Eye (tissue), 1 donor: ENCODE data around the gene DAAM1.
A peak's percentile ranks its signal among the peaks of the same experiment; 100 is the strongest.

Experiments
- DNase-seq: peaks from one replicate; pipeline ENCODE4 v3.0.0-alpha.2; 2015

The DAAM1 gene

DNA sequence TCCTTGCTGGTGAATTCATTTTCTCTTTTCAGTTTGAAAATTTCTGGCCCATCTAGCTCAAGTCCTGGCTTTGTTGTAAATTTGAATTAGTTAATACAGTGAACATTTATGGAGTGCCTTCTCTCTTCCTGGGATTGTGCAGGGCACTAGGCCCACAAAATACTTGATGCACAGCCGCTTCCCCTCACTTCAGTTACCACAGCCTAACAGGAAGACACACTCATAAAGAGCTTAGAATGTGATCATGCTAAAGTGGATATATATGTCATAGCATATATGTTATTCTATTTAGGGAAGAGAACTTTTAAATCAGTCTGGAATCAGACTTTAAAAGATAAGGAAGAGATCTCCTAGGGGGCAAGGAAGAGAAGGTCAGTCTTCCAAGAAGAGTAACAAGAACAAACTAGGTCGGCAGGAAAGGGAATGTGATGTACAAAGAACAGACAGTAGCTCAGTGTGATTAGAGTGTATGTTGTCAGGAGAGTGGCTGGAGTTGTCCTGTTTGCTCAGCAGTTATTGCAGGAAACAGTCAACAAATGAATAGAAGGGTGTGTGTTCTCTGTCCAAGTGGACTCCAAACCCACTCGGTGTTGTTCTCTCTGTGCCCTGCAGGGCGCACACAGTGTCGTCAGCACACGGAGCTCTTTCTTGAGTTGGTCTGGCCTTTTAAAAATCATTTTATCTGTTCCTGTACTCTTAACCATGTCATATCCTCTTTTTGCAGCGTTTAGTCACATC lies 74.4 kb downstream of the DAAM1 start:
- no peak for DNase-seq

DNA sequence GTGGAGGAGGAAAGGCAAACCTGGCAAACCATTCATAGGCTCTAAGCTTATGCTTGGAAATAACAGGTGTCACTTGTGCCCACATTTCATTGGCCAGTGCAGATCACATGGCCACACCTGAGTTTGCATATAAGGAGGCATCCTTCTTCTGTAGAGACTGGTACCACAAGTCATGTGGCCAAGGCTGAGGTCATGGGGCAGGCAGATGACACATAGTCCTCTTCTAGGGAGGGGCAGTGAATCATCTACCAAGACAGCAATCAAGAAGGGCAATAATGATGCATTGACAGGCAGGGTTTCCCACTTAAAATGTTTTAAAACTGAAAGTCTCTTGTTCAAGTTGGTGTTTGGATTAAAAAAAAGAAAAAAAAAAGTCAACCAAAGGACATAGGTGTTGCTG lies 77.3 kb downstream of the DAAM1 start:
- no peak for DNase-seq

DNA sequence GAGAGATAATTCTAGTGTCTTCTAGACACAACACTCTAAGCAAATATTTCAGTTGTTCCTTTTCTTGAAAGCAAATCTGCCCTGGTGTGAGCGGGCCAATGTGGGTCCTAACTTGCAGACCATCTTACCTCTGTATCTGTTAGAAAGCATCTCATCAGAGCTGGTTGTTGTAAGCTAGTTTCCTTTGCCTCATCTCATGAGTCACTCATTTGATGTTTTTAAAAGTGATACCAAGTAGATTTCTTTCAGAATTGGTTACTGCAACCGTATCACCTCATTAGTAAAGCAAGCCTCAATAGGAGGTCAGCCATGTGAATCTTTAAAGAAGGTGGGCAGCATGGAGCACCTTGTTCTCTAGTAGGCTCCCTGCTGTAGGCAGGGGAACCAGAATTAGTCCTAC lies 78.6 kb downstream of the DAAM1 start:
- no peak for DNase-seq

DNA sequence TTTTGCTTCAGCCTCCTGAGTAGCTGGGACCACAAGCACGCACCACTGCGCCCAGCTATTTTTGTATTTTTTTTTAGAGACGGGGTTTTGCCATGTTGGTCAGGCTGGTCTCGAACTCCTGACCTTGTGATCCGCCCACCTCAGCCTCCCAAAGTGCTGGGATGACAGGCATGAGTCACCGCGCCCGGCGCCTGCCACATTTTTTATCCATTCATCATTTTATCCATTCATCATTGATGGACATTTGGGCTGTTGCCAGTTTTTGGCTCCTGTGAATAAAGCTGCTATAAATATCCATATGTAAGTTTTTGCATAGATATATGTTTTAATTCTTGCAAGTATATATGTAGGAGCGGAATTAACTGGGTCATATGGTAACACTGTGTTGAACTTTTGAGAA lies 79.5 kb downstream of the DAAM1 start:
- DNase-seq = no peak

DNA sequence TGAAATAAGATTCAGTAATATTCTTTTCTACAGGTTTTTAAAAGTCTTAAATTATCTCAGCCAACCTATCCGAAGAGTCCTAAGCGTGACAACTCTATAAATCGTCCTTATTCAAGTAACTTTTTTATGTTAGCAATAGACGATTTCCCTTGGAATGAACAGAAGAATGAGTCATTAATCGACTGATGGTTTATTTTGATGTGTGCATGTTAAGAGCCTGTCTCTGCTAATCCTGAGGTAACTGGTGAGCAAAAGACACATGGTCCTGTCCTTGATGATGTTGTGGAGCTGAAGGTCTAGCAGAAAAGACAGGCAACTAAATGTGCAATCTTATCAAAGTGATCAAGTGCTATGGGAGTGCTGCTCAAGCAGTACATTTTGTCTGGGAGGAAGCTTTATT lies 80.4 kb downstream of the DAAM1 start:
- DNase-seq = no peak

DNA sequence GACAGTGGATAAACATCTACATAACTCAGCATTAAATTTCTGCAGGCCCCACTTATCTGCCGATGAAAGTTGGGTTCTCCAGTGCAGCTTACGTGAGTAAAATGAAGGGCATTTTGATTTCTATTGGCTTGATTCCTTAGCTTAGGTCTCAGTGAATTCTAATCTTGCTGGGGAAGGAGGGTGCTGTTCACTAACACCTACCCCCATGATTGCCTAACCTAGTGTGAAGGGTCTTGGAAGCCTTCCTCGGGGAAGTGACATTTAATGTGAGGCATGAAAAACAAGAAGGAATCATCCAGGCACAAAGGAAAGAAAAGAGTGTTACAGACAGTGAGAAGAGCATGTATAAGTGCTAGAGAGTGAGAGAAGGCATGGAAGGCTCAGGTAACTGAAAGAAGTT lies 81.0 kb downstream of the DAAM1 start:
- no peak for DNase-seq

DNA sequence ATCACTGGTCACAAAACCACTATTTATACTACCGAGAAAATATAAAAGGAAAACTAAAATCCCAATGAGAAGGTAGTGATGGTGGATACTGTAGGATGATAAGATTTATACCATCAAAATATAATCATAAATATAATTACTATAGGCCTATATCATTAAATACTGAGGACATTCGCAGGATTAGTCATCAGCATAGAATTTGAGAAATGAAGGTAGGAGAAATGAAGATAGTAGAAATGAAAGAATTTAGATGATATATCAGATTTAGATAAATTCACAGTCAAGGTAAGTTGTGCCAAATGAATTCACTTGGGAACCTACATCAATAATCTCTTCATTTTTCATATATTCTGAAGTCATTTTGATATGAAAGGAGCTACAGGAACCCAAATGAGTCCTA lies 82.8 kb downstream of the DAAM1 start:
- DNase-seq = no peak

DNA sequence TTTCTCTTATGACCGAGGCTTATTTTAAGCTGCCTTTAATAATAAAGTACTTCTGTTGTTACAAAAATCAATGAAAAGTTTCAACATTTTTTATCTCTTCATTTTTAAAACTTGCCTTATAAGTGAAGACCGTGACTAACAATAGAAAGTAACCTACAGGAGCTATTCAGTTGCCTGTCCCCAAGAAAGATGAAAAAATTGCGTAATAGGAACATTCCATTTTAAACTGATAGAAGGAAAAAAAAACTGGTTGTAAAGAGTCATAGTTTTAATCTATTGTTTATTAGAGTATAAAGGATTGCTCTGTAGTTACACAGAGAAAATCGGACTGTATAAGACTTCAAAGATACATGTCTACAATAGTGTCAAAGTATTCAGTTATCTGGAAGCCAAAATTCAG lies 83.3 kb downstream of the DAAM1 start:
- DNase-seq = no peak

DNA sequence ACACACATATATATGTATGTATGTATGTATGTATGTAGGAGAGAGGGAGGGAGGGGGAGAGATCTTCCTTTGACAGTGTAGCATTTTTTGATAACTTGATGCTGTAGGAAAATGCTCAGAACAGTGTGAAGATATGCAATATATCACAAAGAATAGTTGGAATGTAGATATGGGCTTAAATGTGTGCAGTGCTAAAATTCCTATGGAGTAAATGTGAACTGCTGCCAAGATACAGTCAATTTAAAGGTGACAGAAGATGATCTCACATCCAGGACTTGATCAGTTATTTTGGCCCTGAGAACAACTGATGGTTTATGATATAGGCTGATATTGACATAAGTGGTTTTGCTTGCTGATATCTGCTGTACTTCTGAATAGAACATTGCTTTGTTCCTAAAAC lies 84.2 kb downstream of the DAAM1 start:
- DNase-seq = no peak

DNA sequence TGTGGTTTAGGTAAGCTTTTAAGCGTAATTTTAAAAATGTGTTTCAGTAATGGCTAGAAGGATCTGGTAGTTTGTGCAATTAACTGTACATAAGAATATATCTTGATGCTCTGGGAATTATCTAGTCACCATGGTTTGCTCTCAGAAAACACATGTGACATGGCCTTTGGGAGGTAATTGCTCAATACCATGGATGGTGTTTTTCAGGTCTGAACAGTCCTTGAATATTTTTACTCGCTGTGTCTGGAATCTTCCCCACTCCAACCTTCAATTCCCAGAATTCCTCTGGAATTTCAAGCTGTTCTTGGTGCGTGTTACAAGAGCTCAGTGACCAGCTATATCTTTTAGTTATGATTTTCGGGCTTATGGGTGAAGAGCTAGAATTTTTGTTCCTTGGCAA lies 85.3 kb downstream of the DAAM1 start:
- DNase-seq = no peak

DNA sequence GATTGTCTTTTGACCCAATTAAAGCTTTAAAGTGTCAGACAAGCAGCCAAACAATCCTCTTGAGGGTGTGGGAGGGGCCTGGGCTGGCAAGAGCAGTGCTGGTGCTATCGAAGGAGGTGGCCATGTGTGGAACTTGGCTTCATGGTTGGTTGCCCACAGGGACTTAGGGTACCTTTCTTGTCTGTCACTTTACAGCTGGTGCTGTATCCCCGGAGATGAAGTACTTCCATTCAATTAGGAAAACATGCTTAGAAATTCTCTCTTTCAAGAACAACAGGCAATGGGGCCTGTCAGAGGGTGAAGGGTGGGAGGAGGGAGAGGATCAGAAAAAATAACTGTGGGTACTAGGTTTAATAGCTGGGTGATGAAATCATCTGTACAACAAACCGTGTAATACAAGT lies 86.5 kb downstream of the DAAM1 start:
- DNase-seq = peak; percentile 75

DNA sequence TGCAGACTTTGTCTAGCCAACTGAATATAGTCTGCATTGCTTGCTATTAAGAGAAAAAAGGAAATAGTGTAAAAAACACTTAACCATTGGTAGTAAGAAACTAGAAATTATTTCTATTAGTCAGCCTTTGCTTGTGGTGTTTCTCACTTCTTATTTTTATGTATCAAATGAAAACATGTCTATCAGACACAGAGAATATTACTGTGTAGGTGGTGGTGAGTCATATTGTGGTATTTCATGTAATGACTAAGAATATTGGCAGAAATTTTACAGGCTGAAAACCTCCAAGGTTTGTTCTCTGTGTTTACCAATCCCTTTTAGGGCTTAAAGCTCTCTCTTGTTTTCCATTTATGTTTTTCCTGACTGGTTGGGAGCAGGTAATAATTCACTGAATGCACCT lies 87.2 kb downstream of the DAAM1 start:
- no peak for DNase-seq

DNA sequence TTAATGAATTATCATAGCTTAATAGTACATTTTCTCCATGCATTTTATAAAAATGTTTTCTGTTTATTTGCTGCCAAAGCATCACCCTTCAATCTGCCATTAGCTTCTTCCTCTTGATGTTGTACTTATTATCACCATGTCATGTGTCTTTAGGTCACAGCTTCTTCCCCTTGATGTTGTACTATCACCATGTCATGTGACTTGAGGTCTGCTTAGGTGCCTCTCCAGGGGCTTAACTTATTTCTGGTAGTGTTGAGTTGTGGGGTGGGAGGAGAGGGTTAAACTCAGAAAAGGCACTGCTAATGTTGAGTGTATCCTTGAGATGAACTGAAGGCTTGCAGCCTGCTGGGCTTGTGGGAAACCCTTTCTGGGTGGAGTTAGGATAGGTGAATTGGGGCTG lies 87.8 kb downstream of the DAAM1 start:
- DNase-seq = no peak

DNA sequence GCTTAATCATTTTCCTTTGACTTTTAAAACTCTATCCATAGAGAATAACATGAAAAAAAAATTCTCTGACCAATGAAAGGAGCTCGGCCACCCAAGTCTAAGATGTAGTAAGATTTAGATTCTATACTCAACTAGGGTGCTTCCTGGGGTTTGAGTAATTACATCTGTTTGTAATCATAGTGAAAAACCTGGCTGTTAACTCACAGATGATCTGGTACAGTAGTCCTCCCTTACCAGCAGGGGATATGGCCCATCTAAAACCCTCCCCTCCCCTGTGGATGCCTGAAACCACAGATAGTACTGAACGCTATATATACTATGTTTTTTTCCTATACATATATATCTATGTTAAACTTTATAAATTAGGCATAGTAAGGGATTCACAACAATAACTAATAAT lies 89.2 kb downstream of the DAAM1 start:
- DNase-seq = no peak

DNA sequence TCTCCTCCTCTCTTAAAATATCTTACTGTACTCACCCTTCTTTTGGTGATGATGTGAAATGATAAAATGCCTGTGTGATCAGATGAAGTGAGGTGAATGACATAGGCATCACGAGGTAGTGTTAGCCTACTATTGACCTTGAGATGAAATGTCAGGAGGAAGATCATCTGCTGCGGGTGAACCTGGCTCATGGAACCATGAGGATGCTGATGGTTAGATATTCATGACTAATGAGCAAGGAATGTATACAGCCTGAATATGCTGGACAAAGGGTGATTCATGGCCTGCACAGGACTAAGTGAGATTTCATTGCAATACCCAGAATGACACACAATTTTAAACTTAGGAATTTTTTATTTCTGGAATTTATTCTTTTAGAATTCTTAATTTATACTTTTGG lies 89.6 kb downstream of the DAAM1 start:
- peak; percentile 29 for DNase-seq

DNA sequence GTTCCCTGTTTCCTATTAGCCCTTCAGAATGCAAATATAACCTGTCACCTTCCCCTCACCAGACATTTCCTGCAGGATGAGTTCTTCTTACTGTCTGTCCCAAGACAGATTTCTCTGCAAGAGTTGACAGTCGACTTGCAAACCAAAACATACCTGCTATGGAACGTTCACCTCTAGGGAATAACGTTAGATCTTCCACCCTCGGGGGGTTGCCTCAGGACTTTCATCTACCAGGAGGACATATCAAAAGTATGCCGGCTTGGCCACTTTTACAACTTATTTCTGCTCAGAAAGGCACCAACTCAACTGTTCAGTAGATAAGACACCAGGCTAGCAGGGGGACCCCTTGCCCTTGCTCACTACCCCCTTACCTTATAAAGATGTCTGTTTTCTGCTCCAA lies 92.5 kb downstream of the DAAM1 start:
- no peak for DNase-seq

DNA sequence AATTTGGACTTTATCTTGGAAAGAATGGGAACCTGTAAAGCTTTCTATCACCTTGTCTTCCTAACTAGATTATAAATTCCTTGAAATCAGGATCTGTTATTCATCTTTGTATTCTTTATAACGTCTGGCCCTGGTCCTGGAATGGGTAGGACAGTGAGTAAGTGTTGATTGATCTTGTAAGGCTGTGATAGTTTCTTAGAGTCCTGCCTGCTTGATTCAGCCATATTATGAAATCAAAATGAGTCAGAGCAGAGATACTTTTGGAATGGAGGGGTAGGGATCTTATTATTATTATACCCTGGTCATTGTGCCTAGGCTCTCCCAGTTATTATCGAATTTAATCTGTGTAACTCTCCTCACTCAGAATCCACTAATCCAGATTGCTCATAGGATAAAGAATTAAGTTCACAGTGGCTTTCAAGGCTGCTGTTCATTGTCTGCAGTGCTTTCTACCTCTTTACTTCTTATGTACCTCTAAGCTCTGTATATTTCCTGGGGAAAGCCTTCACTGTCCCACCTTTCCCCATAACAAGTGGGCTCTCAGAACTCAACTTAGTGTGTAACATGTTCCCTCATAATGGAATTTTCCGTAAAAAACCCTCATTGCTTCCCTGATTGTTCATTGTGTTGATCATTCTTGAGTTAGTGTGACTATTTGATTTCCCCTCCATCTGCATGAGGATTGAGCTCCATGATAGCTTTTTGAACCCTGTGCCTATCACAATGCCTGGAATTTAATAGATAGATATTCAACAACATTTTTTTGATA lies 93.3 kb downstream of the DAAM1 start:
- no peak for DNase-seq

DNA sequence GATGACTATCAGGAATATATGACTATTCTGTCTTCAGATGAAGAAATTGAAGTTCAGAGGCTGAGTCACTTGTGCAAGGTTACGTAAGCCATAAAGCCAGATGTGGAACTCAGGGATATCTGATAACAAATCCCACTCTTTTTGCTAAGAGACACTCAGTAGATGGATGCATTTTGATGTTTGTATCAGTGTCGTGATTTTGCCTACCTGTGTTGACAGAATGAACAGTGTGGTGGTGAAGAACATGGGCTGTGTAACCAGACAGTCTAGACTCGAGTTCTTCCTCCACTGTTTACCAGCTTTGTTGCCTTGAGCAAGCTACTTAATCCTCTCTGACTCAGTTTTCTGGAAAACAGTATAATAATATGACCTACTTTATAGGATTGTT lies 93.9 kb downstream of the DAAM1 start:
- DNase-seq = no peak

DNA sequence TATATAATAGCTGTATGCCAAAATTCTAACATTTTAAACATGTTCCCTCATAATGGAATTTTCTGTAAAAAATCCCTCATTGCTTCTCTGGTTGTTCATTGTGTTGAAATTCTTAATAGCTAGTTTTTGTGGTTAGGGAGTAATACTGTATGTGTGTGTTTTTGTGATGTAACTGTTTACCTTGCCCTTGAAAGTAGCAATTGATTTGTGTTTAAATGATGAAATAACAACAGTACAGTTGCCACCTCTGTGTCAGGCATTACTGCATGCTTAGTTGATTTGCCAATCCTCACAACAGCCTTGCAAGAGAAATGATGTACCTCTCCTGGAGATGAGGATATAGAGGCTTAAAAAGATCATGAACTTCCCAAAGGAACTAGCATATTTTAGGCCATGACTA lies 94.9 kb downstream of the DAAM1 start:
- no peak for DNase-seq

DNA sequence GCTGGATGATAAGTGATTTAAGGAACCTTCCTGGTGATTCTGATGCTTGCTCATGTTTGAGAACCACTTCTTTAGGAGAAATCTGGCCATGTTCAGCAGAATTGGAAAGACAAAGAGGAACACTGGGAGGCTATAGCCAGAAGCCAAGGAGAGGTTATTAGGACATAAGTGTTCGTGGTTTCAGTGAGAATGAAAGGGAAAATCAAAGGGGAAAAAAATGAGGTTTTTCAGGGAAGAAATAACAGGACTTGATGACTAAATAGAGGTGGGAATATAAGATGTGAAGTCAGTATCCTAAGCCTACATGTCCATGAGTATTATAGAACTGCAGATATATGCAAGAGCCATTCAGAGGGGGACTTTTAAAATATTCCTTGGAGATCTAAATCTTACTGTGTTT lies 95.6 kb downstream of the DAAM1 start:
- no peak for DNase-seq

DNA sequence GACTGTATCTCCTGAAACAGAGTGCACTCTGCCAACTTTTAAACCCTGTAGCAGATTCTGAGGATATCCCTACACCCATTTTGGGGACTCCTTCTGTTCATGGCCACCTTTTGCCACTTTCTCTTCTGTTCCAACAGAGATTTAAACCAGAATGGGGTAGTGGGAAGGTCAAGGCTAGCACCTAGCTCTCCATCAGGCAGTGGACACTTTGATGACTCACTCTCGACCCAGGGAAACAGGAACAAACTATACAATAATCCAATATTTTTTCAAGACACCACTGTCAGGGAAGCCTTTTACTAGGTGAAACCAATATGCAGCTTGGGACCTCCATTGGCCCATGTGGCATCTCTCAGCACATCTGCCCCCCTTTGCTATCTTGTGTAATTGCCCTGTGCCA lies 103.6 kb downstream of the DAAM1 start:
- no peak for DNase-seq

DNA sequence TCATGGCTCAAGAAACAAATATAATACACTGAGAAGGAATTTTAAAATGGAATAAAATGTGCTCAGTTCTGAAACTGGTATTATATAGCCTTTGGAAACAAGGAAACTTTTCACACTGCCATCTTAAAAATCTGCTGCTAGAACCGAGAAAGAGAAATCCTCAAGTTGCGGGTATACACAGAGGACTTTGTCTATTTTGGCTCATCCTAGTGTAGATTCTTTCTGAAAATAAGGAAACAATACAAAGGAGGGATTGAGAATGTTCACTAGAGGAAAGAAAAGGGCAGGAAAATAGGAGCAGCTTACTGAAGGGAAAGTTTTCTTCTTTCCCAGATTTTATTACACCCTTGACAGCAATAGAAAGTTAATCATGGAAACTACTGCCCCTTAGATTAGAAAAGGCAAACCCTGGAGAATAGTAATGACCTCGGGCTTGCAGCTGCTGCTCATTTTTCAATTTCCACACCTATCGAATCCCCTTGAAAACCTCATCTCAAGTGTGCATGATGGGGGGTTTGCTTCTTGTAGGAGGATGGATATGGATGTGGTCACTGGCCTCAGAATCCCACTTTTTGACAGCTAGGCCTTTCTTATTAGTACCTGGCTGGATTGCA lies 104.6 kb downstream of the DAAM1 start:
- DNase-seq = no peak

DNA sequence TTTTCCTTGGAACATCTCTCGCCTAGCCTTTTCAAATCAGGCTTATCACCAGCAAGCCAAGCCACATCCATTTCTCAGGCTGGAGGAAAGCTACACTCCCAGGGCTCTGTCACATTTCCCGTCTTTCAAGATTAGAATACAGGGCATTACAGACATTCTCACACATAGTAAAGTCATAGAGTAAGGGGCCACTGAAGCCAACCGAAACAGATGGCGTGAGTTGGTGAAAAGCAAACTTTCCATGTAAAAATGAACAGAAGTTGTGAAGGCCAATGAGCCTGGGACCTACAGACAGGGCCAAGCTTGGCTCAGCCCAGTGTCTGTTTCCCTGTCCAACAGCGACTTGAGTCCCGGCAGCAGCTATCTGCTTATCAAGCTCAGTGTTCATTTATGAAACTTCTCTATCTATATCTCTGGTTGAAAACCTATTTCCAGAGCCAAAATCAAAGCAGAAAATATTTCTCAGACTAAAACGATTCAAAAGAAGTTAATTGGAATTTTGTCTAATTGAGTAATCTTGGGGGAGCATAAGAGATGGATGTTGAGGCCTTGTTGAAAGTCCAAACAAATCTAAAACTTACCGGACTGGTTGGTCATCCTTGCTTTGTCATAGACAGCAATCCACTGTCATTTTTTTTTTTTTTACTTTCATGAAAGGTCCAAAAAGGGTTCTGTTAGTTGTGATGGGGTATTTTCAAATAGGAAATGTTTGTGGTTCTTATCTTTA lies 105.6 kb downstream of the DAAM1 start:
- no peak for DNase-seq

DNA sequence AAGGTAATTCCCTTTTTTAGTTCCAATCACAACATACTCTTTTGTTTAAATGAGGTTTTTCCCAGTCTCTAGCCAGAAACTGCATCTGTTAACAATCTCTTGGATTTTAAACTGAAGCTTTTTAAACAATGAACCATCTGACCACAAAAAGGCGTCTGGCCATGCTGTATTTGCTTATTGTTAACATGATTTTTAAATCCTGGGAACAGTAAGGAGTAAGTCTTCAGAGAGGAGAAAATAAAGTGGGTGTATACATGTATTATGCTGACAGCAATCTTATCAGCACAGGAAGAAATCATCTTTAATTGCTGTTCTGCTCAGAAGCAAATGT lies 106.2 kb downstream of the DAAM1 start:
- peak; percentile 69 for DNase-seq
